ENCODE measurements around the gene ING3.
"Not testable (repeated sequence)": the region's sequence is repeated elsewhere in the genome, so short reads cannot be mapped to it uniquely, and the experiment has no call there.

Gene ING3

GRCh38 chr7:121002048-121002756 is 51.6 kb downstream of the ING3 start:
- no peak for TF ChIP-seq CTCF (IDR thresholded peaks at IDR 0.05; ENCODE audit: insufficient read depth, missing control alignments)
- no peak for DNase-seq (ENCODE audit: insufficient read length, low spot score)
- FAIRE-seq = no peak

- DNase-seq (ENCODE audit: insufficient read length, low spot score) (no peak), FAIRE-seq (no peak)
- no peak for TF ChIP-seq CTCF (IDR thresholded peaks at IDR 0.05; ENCODE audit: insufficient read depth, missing control alignments)
Measured at GRCh38 chr7:121002757-121003200, 52.2 kb downstream of the ING3 start.

- no peak for TF ChIP-seq CTCF (IDR thresholded peaks at IDR 0.05; ENCODE audit: insufficient read depth, missing control alignments)
- FAIRE-seq = no peak
Measured at GRCh38 chr7:121003986-121004685, 53.6 kb downstream of the ING3 start.

GRCh38 chr7:121005058-121005457 is 54.5 kb downstream of the ING3 start:
- DNase-seq (ENCODE audit: insufficient read length, low spot score); FAIRE-seq: not testable (repeated sequence)

More at GRCh38 chr7:121003986-121004685, 53.6 kb downstream of the ING3 start:
- no peak for DNase-seq (ENCODE audit: insufficient read length, low spot score)

GRCh38 chr7:121005996-121006584 is 55.5 kb downstream of the ING3 start:
- TF ChIP-seq CTCF (IDR thresholded peaks at IDR 0.05; ENCODE audit: insufficient read depth, missing control alignments) = no peak
- DNase-seq (ENCODE audit: insufficient read length, low spot score) = no peak
- no peak for FAIRE-seq

- DNase-seq (ENCODE audit: insufficient read length, low spot score) (no peak), FAIRE-seq (no peak)
- no peak for TF ChIP-seq CTCF (IDR thresholded peaks at IDR 0.05; ENCODE audit: insufficient read depth, missing control alignments)
Measured at GRCh38 chr7:121006711-121007315, 56.2 kb downstream of the ING3 start.

- TF ChIP-seq CTCF (IDR thresholded peaks at IDR 0.05; ENCODE audit: insufficient read depth, missing control alignments) = no peak
- no peak for FAIRE-seq
Measured at GRCh38 chr7:121008816-121009215, 58.2 kb downstream of the ING3 start.

More at GRCh38 chr7:121008816-121009215, 58.2 kb downstream of the ING3 start:
- DNase-seq (ENCODE audit: insufficient read length, low spot score) = no peak

Measured in D721Med (cell line).